Measurements from ENCODE around the gene CST2. TPM values are rescaled to one million over a fixed set of nuclear protein-coding genes. Genes with fewer than 3 reads are reported as not detected.
"Not testable (repeated sequence)": the region's sequence is repeated elsewhere in the genome, so short reads cannot be mapped to it uniquely, and the experiment has no call there.

Gene CST2
- total RNA-seq, 1 donor = not detected

DNA sequence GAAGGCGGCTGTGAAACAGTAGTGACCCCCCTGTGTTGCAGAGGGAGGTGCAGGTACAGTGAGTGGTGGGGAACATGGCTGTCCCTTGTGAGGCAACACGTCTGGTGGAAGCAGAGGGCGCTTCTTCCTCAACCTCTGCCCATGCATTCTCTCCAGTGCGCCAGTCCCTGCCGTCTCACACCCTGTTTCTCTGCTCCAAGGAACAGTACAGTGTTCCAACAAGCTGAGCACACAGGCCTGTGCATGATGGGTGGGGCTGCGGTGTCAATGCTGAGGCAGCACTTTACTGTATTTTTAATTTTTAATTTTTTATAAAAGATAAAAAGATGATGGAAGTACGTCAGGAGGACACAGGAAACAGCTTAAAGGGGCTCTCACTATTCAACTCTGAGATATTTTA lies 32.5 kb downstream of the CST2 start:
- TF ChIP-seq, protein P1, sequence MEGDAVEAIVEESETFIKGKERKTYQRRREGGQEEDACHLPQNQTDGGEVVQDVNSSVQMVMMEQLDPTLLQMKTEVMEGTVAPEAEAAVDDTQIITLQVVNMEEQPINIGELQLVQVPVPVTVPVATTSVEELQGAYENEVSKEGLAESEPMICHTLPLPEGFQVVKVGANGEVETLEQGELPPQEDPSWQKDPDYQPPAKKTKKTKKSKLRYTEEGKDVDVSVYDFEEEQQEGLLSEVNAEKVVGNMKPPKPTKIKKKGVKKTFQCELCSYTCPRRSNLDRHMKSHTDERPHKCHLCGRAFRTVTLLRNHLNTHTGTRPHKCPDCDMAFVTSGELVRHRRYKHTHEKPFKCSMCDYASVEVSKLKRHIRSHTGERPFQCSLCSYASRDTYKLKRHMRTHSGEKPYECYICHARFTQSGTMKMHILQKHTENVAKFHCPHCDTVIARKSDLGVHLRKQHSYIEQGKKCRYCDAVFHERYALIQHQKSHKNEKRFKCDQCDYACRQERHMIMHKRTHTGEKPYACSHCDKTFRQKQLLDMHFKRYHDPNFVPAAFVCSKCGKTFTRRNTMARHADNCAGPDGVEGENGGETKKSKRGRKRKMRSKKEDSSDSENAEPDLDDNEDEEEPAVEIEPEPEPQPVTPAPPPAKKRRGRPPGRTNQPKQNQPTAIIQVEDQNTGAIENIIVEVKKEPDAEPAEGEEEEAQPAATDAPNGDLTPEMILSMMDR (IDR thresholded peaks at IDR 0.05; ENCODE audit: extremely low read depth, low read depth, low read length) = no peak
- H3K27ac ChIP-seq (ENCODE audit: low read depth, low read length) = no peak overlapping the region
- no peak overlapping the region for H3K4me3 ChIP-seq (ENCODE audit: insufficient read depth, low read length)
- no peak overlapping the region for H2AFZ ChIP-seq (ENCODE audit: low read length)
- no peaks in the 10 kb centered on the region for H3K36me3 ChIP-seq (ENCODE audit: insufficient read depth, low read length)
- no peaks in the 10 kb centered on the region for H3K4me1 ChIP-seq (ENCODE audit: insufficient read depth, low read length)
- H3K9me3 ChIP-seq (ENCODE audit: low read depth, low read length) = no peaks in the 10 kb centered on the region
- H3K4me2 ChIP-seq (ENCODE audit: insufficient read depth, low read length) = no peak overlapping the region
- H4K20me1 ChIP-seq (ENCODE audit: insufficient read depth, low read length) = no peaks in the 10 kb centered on the region
- H3K27me3 ChIP-seq (ENCODE audit: insufficient read depth, low read length) = peaks cover 2% of the 10 kb centered on the region
- DNase-seq (ENCODE audit: insufficient read length, low spot score, missing footprints) = no peak
- no peaks in the 10 kb centered on the region for H3K79me2 ChIP-seq (ENCODE audit: insufficient read depth, low read length)

DNA sequence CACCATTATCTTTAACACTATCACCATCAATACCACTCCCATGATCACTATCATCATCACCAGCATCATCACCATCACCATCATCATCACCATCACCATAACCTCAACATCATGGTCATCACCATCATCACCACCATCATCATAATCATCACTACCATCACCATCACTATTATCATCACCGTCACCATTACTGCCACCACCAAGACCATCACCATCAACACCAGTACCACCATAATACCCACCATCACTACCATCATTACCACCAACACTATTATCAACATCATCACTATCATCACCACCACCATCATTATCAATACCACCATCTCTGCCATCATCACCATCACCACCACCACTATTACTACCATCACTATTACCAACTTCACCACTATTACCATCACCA lies 43.1 kb downstream of the CST2 start:
- H3K27me3 ChIP-seq (ENCODE audit: insufficient read depth, low read length) = peaks cover 6% of the 10 kb centered on the region
- TF ChIP-seq, protein P1 (IDR thresholded peaks at IDR 0.05; ENCODE audit: extremely low read depth, low read depth, low read length) = no peak
- H3K79me2 ChIP-seq (ENCODE audit: insufficient read depth, low read length) = no peaks in the 10 kb centered on the region
- no peaks in the 10 kb centered on the region for H4K20me1 ChIP-seq (ENCODE audit: insufficient read depth, low read length)
- no peak overlapping the region for H3K4me3 ChIP-seq (ENCODE audit: insufficient read depth, low read length)
- DNase-seq (ENCODE audit: insufficient read length, low spot score, missing footprints) = no peak
- no peaks in the 10 kb centered on the region for H3K36me3 ChIP-seq (ENCODE audit: insufficient read depth, low read length)
- H3K4me2 ChIP-seq (ENCODE audit: insufficient read depth, low read length) = no peak overlapping the region
- H2AFZ ChIP-seq (ENCODE audit: low read length) = no peak overlapping the region
- no peak overlapping the region for H3K27ac ChIP-seq (ENCODE audit: low read depth, low read length)
- H3K4me1 ChIP-seq (ENCODE audit: insufficient read depth, low read length) = peaks cover 7% of the 10 kb centered on the region
- no peaks in the 10 kb centered on the region for H3K9me3 ChIP-seq (ENCODE audit: low read depth, low read length)

DNA sequence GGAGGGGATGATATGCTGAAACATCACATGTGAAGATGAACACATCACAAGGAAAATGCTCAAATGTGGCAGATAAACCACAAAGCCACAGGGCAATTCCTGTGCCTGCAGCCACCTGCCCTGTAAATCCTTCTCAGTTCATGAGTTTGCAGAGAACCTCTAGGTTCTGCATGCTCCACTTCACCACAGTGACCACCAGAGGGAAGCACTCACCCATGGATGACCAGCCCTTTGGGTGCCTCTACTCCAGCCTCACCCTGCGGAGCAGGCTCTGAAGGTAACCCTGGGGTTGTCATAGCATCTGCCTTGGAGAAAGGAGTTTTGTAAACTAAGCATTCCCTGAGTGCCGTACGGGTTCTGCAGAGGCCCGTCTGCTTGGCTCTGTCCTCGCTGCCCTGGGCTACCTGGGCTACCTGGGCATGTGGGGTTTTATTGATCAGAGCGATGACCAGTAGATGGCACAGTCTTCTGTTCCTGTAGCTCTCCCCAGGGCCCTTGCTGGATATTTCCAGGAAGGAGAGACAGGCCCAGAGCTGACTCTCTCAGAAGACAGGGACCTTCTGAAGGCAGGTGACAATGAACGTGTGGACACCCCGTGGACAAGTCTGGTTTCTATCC lies 44.1 kb downstream of the CST2 start:
- Histone ChIP-seq H3K36me3 (ENCODE audit: insufficient read depth, low read length) (no peaks in the 10 kb centered on the region), H2AFZ (ENCODE audit: low read length) (no peak overlapping the region), H3K27me3 (ENCODE audit: insufficient read depth, low read length) (peaks cover 6% of the 10 kb centered on the region), H4K20me1 (ENCODE audit: insufficient read depth, low read length) (no peaks in the 10 kb centered on the region), H3K9me3 (ENCODE audit: low read depth, low read length) (no peaks in the 10 kb centered on the region), H3K4me2 (ENCODE audit: insufficient read depth, low read length) (no peak overlapping the region), H3K27ac (ENCODE audit: low read depth, low read length) (no peak overlapping the region), H3K79me2 (ENCODE audit: insufficient read depth, low read length) (no peaks in the 10 kb centered on the region), H3K4me1 (ENCODE audit: insufficient read depth, low read length) (peaks cover 8% of the 10 kb centered on the region), H3K4me3 (ENCODE audit: insufficient read depth, low read length) (no peak overlapping the region)
- no peak for DNase-seq (ENCODE audit: insufficient read length, low spot score, missing footprints)
- TF ChIP-seq, protein P1 (IDR thresholded peaks at IDR 0.05; ENCODE audit: extremely low read depth, low read depth, low read length) = peak; percentile 78

DNA sequence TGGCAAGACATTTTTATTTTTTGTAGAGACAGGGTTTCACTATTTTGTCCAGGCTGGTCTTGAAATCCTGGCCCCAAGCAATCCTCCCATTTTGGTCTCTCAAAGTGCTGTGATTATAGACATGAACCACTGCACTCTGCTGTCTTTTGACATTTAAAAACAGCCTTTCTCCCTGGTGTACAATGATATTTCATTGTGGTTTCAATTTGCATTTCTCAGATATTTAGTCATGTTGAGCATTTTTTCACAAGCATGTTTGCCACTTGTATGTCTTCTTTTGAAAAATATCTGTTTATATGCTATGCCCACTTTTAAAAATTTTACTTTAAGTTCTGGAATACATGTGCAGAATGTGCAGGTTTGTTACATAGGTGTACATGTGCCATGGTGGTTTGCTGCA lies 47.9 kb downstream of the CST2 start:
- H3K9me3 ChIP-seq (ENCODE audit: low read depth, low read length); H2AFZ ChIP-seq (ENCODE audit: low read length); H3K79me2 ChIP-seq (ENCODE audit: insufficient read depth, low read length); H3K36me3 ChIP-seq (ENCODE audit: insufficient read depth, low read length); H3K4me3 ChIP-seq (ENCODE audit: insufficient read depth, low read length); H3K27ac ChIP-seq (ENCODE audit: low read depth, low read length); H3K27me3 ChIP-seq (ENCODE audit: insufficient read depth, low read length); H4K20me1 ChIP-seq (ENCODE audit: insufficient read depth, low read length); H3K4me2 ChIP-seq (ENCODE audit: insufficient read depth, low read length): not testable (repeated sequence)
- peak; percentile 59 for DNase-seq (ENCODE audit: insufficient read length, low spot score, missing footprints)
- H3K4me1 ChIP-seq (ENCODE audit: insufficient read depth, low read length) = peaks cover 16% of the 10 kb centered on the region

DNA sequence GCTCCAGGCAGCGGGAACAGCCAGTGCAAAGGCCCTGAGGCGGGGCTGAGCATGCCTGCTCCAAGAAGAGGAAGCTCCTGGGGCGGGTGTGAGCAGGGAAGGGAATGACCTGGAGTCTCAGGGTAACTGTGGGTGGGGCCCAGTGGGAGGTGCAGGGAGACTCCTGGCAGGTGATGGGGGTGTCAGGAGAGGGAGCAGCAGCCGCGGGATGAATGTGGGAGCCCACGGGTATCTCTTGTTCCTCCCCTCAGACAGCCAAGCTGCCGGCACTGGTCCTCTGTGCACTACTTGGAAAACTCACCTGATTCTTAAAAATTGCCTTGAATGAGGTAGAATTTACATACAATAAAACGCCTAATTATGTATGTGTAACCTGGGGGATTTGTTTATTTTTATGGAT lies 49.1 kb downstream of the CST2 start:
- not testable (repeated sequence) for H3K36me3 ChIP-seq (ENCODE audit: insufficient read depth, low read length); H3K4me3 ChIP-seq (ENCODE audit: insufficient read depth, low read length); H3K27ac ChIP-seq (ENCODE audit: low read depth, low read length); H4K20me1 ChIP-seq (ENCODE audit: insufficient read depth, low read length); H3K4me2 ChIP-seq (ENCODE audit: insufficient read depth, low read length); H3K9me3 ChIP-seq (ENCODE audit: low read depth, low read length); DNase-seq (ENCODE audit: insufficient read length, low spot score, missing footprints); H2AFZ ChIP-seq (ENCODE audit: low read length); H3K79me2 ChIP-seq (ENCODE audit: insufficient read depth, low read length); H3K27me3 ChIP-seq (ENCODE audit: insufficient read depth, low read length)
- H3K4me1 ChIP-seq (ENCODE audit: insufficient read depth, low read length) = peaks cover 16% of the 10 kb centered on the region

Data from osteoblast (primary cell).